Astrocyte (in vitro differentiated cells and primary cell): ENCODE measurements around the gene SPATA16. TPM values are rescaled to one million over a fixed set of nuclear protein-coding genes. Genes with fewer than 3 reads are reported as not detected.

Source experiments
- DNase-seq: peaks from one replicate; pipeline ENCODE4 v3.0.0-alpha.2; 2010; ENCODE audit warnings: low read depth
- FAIRE-seq: peaks from 2 replicates; lab custom pipeline; 2011; peaks lifted over from hg19 to GRCh38; lab: Jason Lieb, UNC
- H2AFZ ChIP-seq: 2 replicates; pipeline ENCODE4 v1.6.0; 2012; ENCODE audit warnings: low read depth, low read length, inconsistent platforms
- H3K27ac ChIP-seq: 2 replicates; pipeline ENCODE4 v1.5.1; 2011; ENCODE audit warnings: low read depth, low read length, inconsistent platforms
- H3K27me3 ChIP-seq: 2 replicates; pipeline ENCODE4 v1.6.0; 2011; ENCODE audit warnings: low read length, inconsistent platforms; ENCODE audit not compliant: insufficient read depth
- H3K36me3 ChIP-seq: 2 replicates; pipeline ENCODE4 v1.5.1; 2011; ENCODE audit warnings: low read length, inconsistent platforms; ENCODE audit not compliant: insufficient read depth
- H3K4me1 ChIP-seq: 2 replicates; pipeline ENCODE4 v1.5.1; 2011; ENCODE audit warnings: low read length, inconsistent platforms; ENCODE audit not compliant: insufficient read depth
- H3K4me2 ChIP-seq: 2 replicates; pipeline ENCODE4 v1.6.0; 2012; ENCODE audit warnings: low read length, inconsistent platforms
- H3K4me3 ChIP-seq: 2 replicates; pipeline ENCODE4 v1.5.1; 2011; ENCODE audit warnings: low read depth, mild to moderate bottlenecking, low read length, inconsistent platforms; ENCODE audit not compliant: insufficient read depth
- H3K79me2 ChIP-seq: 2 replicates; pipeline ENCODE4 v1.6.0; 2012; ENCODE audit warnings: mild to moderate bottlenecking, low read length, inconsistent platforms; ENCODE audit not compliant: insufficient read depth
- H3K9ac ChIP-seq: 2 replicates; pipeline ENCODE4 v1.6.0; 2012; ENCODE audit warnings: mild to moderate bottlenecking, low read length, inconsistent platforms
- H3K9me3 ChIP-seq: 2 replicates; pipeline ENCODE4 v1.5.1; 2012; ENCODE audit warnings: low read depth, mild to moderate bottlenecking, low read length, inconsistent platforms; ENCODE audit not compliant: insufficient read depth
- H4K20me1 ChIP-seq: 2 replicates; pipeline ENCODE4 v1.6.0; 2012; ENCODE audit warnings: low read length, inconsistent platforms; ENCODE audit not compliant: insufficient read depth
- H3K27ac Mint-ChIP-seq: one replicate; pipeline ENCODE4 v1.8.0; 2021; ENCODE audit warnings: mild to moderate bottlenecking, mixed read lengths; ENCODE audit not compliant: unreplicated experiment
- H3K27me3 Mint-ChIP-seq: one replicate; pipeline ENCODE4 v1.8.0; 2021; ENCODE audit warnings: low read depth, mixed read lengths; ENCODE audit not compliant: unreplicated experiment
- H3K36me3 Mint-ChIP-seq: one replicate; pipeline ENCODE4 v1.8.0; 2021; ENCODE audit warnings: low read depth, mixed read lengths; ENCODE audit not compliant: unreplicated experiment
- H3K4me1 Mint-ChIP-seq: one replicate; pipeline ENCODE4 v1.8.0; 2021; ENCODE audit warnings: low read depth, mixed read lengths; ENCODE audit not compliant: unreplicated experiment
- H3K4me3 Mint-ChIP-seq: one replicate; pipeline ENCODE4 v1.8.0; 2021; ENCODE audit warnings: mild to moderate bottlenecking, moderate library complexity, mixed read lengths; ENCODE audit not compliant: unreplicated experiment
- H3K9me3 Mint-ChIP-seq: one replicate; pipeline ENCODE4 v1.8.0; 2021; ENCODE audit warnings: mild to moderate bottlenecking, mixed read lengths; ENCODE audit not compliant: unreplicated experiment
- CTCF ChIP-seq: IDR thresholded peaks from 2 replicates; pipeline ENCODE4 v1.5.1; 2011; ENCODE audit warnings: low read depth, mild to moderate bottlenecking, inconsistent platforms, low read length, moderate library complexity; ENCODE audit not compliant: insufficient read depth
- EZH2 ChIP-seq: IDR thresholded peaks from 2 replicates; pipeline ENCODE4 v1.6.1; 2012; ENCODE audit warnings: mild to moderate bottlenecking, low read length, inconsistent platforms; ENCODE audit not compliant: insufficient read depth
- total RNA-seq: library from RNA; stranded (reverse); gene quantifications from 2 replicates; pipeline ENCODE4 v1.2.1, GENCODE V29; 2021

The SPATA16 gene
- total RNA-seq, 1 donor from 2014 or later = not detected

GRCh38 chr3:172974969-172975368 is 166.1 kb downstream of the SPATA16 start:
- Histone ChIP-seq H3K79me2 (no peaks in the 10 kb centered on the region), H3K4me1 (no peaks in the 10 kb centered on the region), H3K9ac (no peak overlapping the region), H3K27me3 (no peaks in the 10 kb centered on the region), H3K27ac (no peak overlapping the region), H3K4me3 (no peak overlapping the region), H3K4me2 (no peak overlapping the region), H3K9me3 (no peaks in the 10 kb centered on the region), H2AFZ (no peak overlapping the region), H4K20me1 (no peaks in the 10 kb centered on the region), H3K36me3 (no peaks in the 10 kb centered on the region)
- DNase-seq (no peak), FAIRE-seq (no peak)
- no peaks in the 10 kb centered on the region for H3K4me1 Mint-ChIP-seq
- no peaks in the 10 kb centered on the region for H3K36me3 Mint-ChIP-seq
- H3K27ac Mint-ChIP-seq = no peak overlapping the region
- H3K9me3 Mint-ChIP-seq = no peaks in the 10 kb centered on the region
- H3K4me3 Mint-ChIP-seq = no peak overlapping the region
- H3K27me3 Mint-ChIP-seq = no peaks in the 10 kb centered on the region
- TF ChIP-seq EZH2 (no peak), CTCF (no peak)

GRCh38 chr3:172973799-172974198 is 167.2 kb downstream of the SPATA16 start:
- Histone ChIP-seq H3K36me3 (no peaks in the 10 kb centered on the region), H4K20me1 (no peaks in the 10 kb centered on the region), H3K27me3 (no peaks in the 10 kb centered on the region), H3K4me3 (no peak overlapping the region), H3K79me2 (no peaks in the 10 kb centered on the region), H3K27ac (no peak overlapping the region), H3K9me3 (no peaks in the 10 kb centered on the region), H3K4me2 (no peak overlapping the region), H3K4me1 (no peaks in the 10 kb centered on the region), H2AFZ (no peak overlapping the region), H3K9ac (no peak overlapping the region)
- no peaks in the 10 kb centered on the region for H3K27me3 Mint-ChIP-seq
- H3K4me3 Mint-ChIP-seq = no peak overlapping the region
- H3K9me3 Mint-ChIP-seq = no peaks in the 10 kb centered on the region
- no peak for FAIRE-seq
- DNase-seq = no peak
- no peak for TF ChIP-seq EZH2
- no peak for TF ChIP-seq CTCF
- H3K36me3 Mint-ChIP-seq = no peaks in the 10 kb centered on the region
- H3K27ac Mint-ChIP-seq = no peak overlapping the region
- H3K4me1 Mint-ChIP-seq = no peaks in the 10 kb centered on the region

- H4K20me1 ChIP-seq = no peaks in the 10 kb centered on the region
- H3K27ac Mint-ChIP-seq = no peak overlapping the region
- H3K4me3 Mint-ChIP-seq = no peak overlapping the region
- no peaks in the 10 kb centered on the region for H3K9me3 ChIP-seq
- no peak overlapping the region for H3K4me3 ChIP-seq
- H3K27me3 ChIP-seq = no peaks in the 10 kb centered on the region
- no peaks in the 10 kb centered on the region for H3K36me3 ChIP-seq
- H3K4me2 ChIP-seq = no peak overlapping the region
- no peak overlapping the region for H3K27ac ChIP-seq
- no peaks in the 10 kb centered on the region for H3K79me2 ChIP-seq
- H3K9me3 Mint-ChIP-seq = no peaks in the 10 kb centered on the region
- no peaks in the 10 kb centered on the region for H3K36me3 Mint-ChIP-seq
- no peak for TF ChIP-seq CTCF
- TF ChIP-seq EZH2 = no peak
- H3K4me1 ChIP-seq = no peaks in the 10 kb centered on the region
- H3K9ac ChIP-seq = no peak overlapping the region
- DNase-seq = no peak
- FAIRE-seq = no peak
- no peaks in the 10 kb centered on the region for H3K27me3 Mint-ChIP-seq
- no peak overlapping the region for H2AFZ ChIP-seq
- H3K4me1 Mint-ChIP-seq = no peaks in the 10 kb centered on the region
These were observed 168.3 kb downstream of the SPATA16 start for GRCh38 chr3:172972717-172973116.
